Smooth muscle cell (in vitro differentiated cells): ENCODE measurements around the gene IFNA5. TPM values are rescaled to one million over a fixed set of nuclear protein-coding genes. Genes with fewer than 3 reads are reported as not detected.

ENCODE experiments used
- DNase-seq: peaks from one replicate; lab custom pipeline; 2025; ENCODE audit not compliant: unreplicated experiment; lab: John Stamatoyannopoulos, UW
- H2AFZ ChIP-seq: fragments of 200-600 bp; sonication (generic); 2 replicates; pipeline ENCODE4 v1.6.0; 2016; ENCODE audit warnings: antibody characterized with exemption, low read depth, mild to moderate bottlenecking
- H3F3A ChIP-seq: fragments of 200-600 bp; sonication (generic); 2 replicates; pipeline ENCODE4 v1.6.0; 2017; ENCODE audit warnings: antibody characterized with exemption, low read depth
- H3K27ac ChIP-seq: fragments of 200-600 bp; sonication (generic); 2 replicates; pipeline ENCODE4 v1.5.1; 2016; ENCODE audit warnings: low read depth, mild to moderate bottlenecking
- H3K27me3 ChIP-seq: fragments of 200-600 bp; sonication (generic); 2 replicates; pipeline ENCODE4 v1.6.1; 2016; ENCODE audit warnings: low read depth, mild to moderate bottlenecking
- H3K36me3 ChIP-seq: fragments of 200-600 bp; sonication (generic); 2 replicates; pipeline ENCODE4 v1.5.1; 2016; ENCODE audit warnings: low read depth
- H3K4me1 ChIP-seq: fragments of 200-600 bp; sonication (generic); 2 replicates; pipeline ENCODE4 v1.5.1; 2016; ENCODE audit warnings: low read depth
- H3K4me2 ChIP-seq: fragments of 200-600 bp; sonication (generic); 2 replicates; pipeline ENCODE4 v1.6.0; 2016; ENCODE audit warnings: mild to moderate bottlenecking
- H3K4me3 ChIP-seq: fragments of 200-600 bp; sonication (generic); 2 replicates; pipeline ENCODE4 v1.5.1; 2016; ENCODE audit warnings: mild to moderate bottlenecking
- H3K79me2 ChIP-seq: fragments of 200-600 bp; sonication (generic); 2 replicates; pipeline ENCODE4 v1.6.0; 2016; ENCODE audit warnings: low read depth, mild to moderate bottlenecking
- H3K9ac ChIP-seq: fragments of 200-600 bp; sonication (generic); 2 replicates; pipeline ENCODE4 v1.6.0; 2016; ENCODE audit warnings: low read depth
- H3K9me3 ChIP-seq: fragments of 200-600 bp; sonication (generic); replicated peaks from 2 replicates; pipeline ENCODE4 v1.5.1; 2016; ENCODE audit warnings: low read depth
- H4K20me1 ChIP-seq: fragments of 200-600 bp; sonication (generic); 2 replicates; pipeline ENCODE4 v1.6.0; 2016; ENCODE audit warnings: low read depth
- WGBS: methylation state at CpG from one replicate; pipeline ENCODE4 v1.1.7; 2016; ENCODE audit warnings: low lambda C conversion rate; 5-methylcytosine and 5-hydroxymethylcytosine counted together
- polyA plus RNA-seq: library from polyadenylated mRNA; unstranded; fragments of >200 nt; fragmentation: Nextera tagmentation; extraction: Ambion mirVana; gene quantifications from 2 replicates; pipeline ENCODE4 v1.2.1, GENCODE V29; 2016
- total RNA-seq: library from RNA; depleted of rRNA; stranded (reverse); fragments of >200 nt; gene quantifications from 2 replicates; pipeline ENCODE4 v1.2.3, GENCODE V29; 2014
- TF ChIP-seq, protein P1 (sequence below): fragments of 200-600 bp; sonication (generic); IDR thresholded peaks from 2 replicates; pipeline ENCODE4 v1.5.1; 2017; ENCODE audit warnings: borderline replicate concordance, mild to moderate bottlenecking, antibody characterized with exemption; ENCODE audit not compliant: insufficient read depth, poor library complexity, severe bottlenecking

IFNA5 gene
- total and polyA plus RNA-seq, 2 experiments from 2014 or later: 0.36 TPM; not detected in 1

DNA sequence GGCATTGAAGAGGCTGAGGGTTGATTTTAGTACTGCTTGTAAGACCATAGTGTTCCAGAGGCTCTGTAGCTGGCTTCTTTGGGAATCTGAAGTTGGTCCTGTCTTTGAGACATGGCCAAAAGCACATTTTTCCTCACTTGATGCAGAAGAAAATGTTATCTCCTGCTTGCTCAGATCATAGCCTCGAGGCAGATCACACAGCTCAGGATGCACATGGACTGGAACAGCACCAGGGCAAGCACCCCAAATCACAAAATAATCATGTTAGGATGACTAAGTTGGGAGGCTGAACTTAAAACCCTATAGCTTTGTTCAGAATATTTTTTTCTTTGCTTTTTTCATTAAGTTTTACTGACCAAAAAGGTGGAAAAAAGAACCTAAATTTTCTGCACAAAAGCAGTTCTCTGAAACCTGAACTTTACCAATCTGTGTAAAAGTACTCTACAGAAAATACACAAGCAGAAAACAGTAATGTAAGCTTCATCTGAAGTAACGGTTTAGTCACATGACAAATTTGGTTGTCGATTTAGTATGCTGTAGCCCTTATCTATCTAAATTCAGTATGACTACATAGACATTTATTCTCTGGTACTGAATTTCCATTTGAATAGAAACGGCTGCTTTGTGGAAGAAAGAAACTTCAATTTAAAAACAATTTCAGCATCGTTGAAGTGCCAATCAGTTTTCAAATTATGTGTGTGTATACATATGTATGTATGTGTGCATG lies 26.7 kb upstream of the IFNA5 start:
- TF ChIP-seq, protein P1, sequence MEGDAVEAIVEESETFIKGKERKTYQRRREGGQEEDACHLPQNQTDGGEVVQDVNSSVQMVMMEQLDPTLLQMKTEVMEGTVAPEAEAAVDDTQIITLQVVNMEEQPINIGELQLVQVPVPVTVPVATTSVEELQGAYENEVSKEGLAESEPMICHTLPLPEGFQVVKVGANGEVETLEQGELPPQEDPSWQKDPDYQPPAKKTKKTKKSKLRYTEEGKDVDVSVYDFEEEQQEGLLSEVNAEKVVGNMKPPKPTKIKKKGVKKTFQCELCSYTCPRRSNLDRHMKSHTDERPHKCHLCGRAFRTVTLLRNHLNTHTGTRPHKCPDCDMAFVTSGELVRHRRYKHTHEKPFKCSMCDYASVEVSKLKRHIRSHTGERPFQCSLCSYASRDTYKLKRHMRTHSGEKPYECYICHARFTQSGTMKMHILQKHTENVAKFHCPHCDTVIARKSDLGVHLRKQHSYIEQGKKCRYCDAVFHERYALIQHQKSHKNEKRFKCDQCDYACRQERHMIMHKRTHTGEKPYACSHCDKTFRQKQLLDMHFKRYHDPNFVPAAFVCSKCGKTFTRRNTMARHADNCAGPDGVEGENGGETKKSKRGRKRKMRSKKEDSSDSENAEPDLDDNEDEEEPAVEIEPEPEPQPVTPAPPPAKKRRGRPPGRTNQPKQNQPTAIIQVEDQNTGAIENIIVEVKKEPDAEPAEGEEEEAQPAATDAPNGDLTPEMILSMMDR: no peak
- H3K27me3 ChIP-seq: no peaks in the 10 kb centered on the region
- no peaks in the 10 kb centered on the region for H3K36me3 ChIP-seq
- H3K4me1 ChIP-seq: peaks cover 38% of the 10 kb centered on the region
- no peaks in the 10 kb centered on the region for H3K9me3 ChIP-seq
- peak overlapping the region; percentile 24 for H3K4me3 ChIP-seq
- H2AFZ ChIP-seq: no peak overlapping the region
- peaks cover 73% of the 10 kb centered on the region for H4K20me1 ChIP-seq
- no peak overlapping the region for H3K9ac ChIP-seq
- WGBS: 74% methylated on average over 5 of the region's 5 CpGs
- H3K27ac ChIP-seq: no peak overlapping the region
- no peak for DNase-seq
- peak overlapping the region; percentile 90 for H3K4me2 ChIP-seq
- peaks cover 7% of the 10 kb centered on the region for H3F3A ChIP-seq
- H3K79me2 ChIP-seq: peaks cover 86% of the 10 kb centered on the region

DNA sequence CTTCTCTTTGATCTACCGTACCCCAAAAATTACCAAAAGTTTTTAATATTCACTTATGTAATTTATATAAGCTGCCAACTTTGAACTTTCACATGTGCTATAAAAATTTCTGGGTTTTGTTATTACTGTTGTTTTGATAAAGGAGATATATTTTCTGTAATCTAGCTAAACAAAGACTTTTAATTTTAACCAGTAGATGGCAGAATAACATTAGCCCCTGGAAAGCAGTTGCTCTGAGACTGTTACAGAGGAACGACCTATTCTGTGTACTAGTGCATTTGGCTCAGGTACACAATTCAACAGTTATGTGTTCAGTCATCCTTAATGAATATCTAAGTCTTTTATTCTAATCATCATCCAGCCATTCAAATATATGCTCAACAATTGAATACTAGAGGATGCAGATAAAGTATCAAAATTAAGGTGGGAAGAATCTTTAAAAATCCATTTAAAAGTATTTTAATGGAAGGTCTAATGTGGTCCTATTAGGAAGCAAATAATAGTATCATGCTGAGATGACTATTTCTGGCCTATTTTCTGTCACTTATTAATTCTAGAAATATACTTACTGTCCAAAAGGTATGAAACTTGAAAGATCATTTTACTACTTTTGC lies 21.5 kb upstream of the IFNA5 start:
- TF ChIP-seq, protein P1: peak; percentile 64
- no peaks in the 10 kb centered on the region for H3K36me3 ChIP-seq
- no peak overlapping the region for H3K4me2 ChIP-seq
- no peak overlapping the region for H2AFZ ChIP-seq
- peaks cover 85% of the 10 kb centered on the region for H4K20me1 ChIP-seq
- no peak for DNase-seq
- H3K9ac ChIP-seq: no peak overlapping the region
- H3K27me3 ChIP-seq: no peaks in the 10 kb centered on the region
- peaks cover 56% of the 10 kb centered on the region for H3K79me2 ChIP-seq
- no peaks in the 10 kb centered on the region for H3K9me3 ChIP-seq
- H3K27ac ChIP-seq: no peak overlapping the region
- peaks cover 7% of the 10 kb centered on the region for H3F3A ChIP-seq
- peaks cover 7% of the 10 kb centered on the region for H3K4me1 ChIP-seq
- H3K4me3 ChIP-seq: no peak overlapping the region
- 50% methylated on average over 2 of the region's 2 CpGs for WGBS

DNA sequence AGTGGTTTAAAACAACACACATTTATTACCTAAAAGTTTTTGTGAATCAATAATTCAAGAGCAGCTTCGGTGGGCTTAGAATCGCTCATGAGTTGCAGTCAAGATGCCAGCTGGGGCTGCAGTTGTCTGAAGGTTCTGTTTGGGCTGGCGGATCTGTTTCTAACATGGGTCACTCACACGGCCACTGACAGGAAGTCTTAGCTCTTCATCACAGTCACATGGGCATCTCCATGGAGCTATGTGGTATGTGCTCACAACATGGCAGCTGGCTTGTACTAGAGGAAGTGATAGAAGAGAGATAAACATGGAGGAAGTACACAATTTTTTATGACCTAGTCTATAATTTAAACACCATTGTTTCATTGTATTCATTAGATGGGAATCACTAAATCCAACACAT lies 18.9 kb upstream of the IFNA5 start:
- Histone ChIP-seq H2AFZ (no peak overlapping the region), H3F3A (peaks cover 7% of the 10 kb centered on the region), H3K36me3 (no peaks in the 10 kb centered on the region), H3K27me3 (no peaks in the 10 kb centered on the region), H3K4me3 (no peak overlapping the region), H3K9me3 (no peaks in the 10 kb centered on the region), H3K79me2 (peaks cover 30% of the 10 kb centered on the region), H3K27ac (no peak overlapping the region), H4K20me1 (peaks cover 59% of the 10 kb centered on the region), H3K4me1 (no peaks in the 10 kb centered on the region), H3K4me2 (no peak overlapping the region), H3K9ac (no peak overlapping the region)
- DNase-seq: no peak
- TF ChIP-seq, protein P1: no peak
- WGBS: 91% methylated on average over 4 of the region's 4 CpGs
